ENCODE data around the gene TREM2. TPM values are rescaled to one million over a fixed set of nuclear protein-coding genes. Genes with fewer than 3 reads are reported as not detected.

TREM2 gene
- total RNA-seq, 1 donor from 2014 or later, result 5.2 TPM

GRCh38 chr6:41150671-41151070 is 12.2 kb downstream of the TREM2 start:
- TF ChIP-seq POLR2AphosphoS5 (IDR thresholded peaks at IDR 0.05; ENCODE audit: insufficient read depth in 1 of 2, low read depth in 1 of 2) (no peak), POLR2A (IDR thresholded peaks at IDR 0.05) (no peak), CTCF (IDR thresholded peaks at IDR 0.05) (no peak)
- H3K36me3 ChIP-seq, result no peaks in the 10 kb centered on the region
- intact Hi-C loops (cut with DNase I), result no loop called here
- H3K9me3 ChIP-seq, result no peaks in the 10 kb centered on the region
- H3K4me3 ChIP-seq, result no peak overlapping the region
- no peaks in the 10 kb centered on the region for H3K4me1 ChIP-seq
- H3K27me3 ChIP-seq, result no peaks in the 10 kb centered on the region
- no peak overlapping the region for H3K27ac ChIP-seq
- DNase-seq (ENCODE audit: extremely low spot score in 2 of 2), result no peak

- no peak for TF ChIP-seq CTCF (IDR thresholded peaks at IDR 0.05)
- no peak for TF ChIP-seq POLR2AphosphoS5 (IDR thresholded peaks at IDR 0.05; ENCODE audit: insufficient read depth in 1 of 2, low read depth in 1 of 2)
- TF ChIP-seq POLR2A (IDR thresholded peaks at IDR 0.05), result no peak
- Histone ChIP-seq H3K36me3 (no peaks in the 10 kb centered on the region), H3K27me3 (no peaks in the 10 kb centered on the region), H3K4me1 (no peaks in the 10 kb centered on the region), H3K27ac (no peak overlapping the region), H3K4me3 (no peak overlapping the region), H3K9me3 (no peaks in the 10 kb centered on the region)
- intact Hi-C loops (cut with DNase I), result no loop called here
- DNase-seq (ENCODE audit: extremely low spot score in 2 of 2), result no peak
Observed at GRCh38 chr6:41147917-41148316, 15.0 kb downstream of the TREM2 start.

GRCh38 chr6:41136911-41137310 is 26.0 kb downstream of the TREM2 start:
- no peak overlapping the region for H3K27ac ChIP-seq
- intact Hi-C loops (cut with DNase I), result no loop called here

GRCh38 chr6:41135062-41135832 is 27.7 kb downstream of the TREM2 start:
- Histone ChIP-seq H3K9me3 (no peaks in the 10 kb centered on the region), H3K4me1 (no peaks in the 10 kb centered on the region), H3K27me3 (no peaks in the 10 kb centered on the region), H3K36me3 (peaks cover 0 to 4% of the 10 kb centered on the region in 2 donors), H3K27ac (no peak overlapping the region), H3K4me3 (no peak overlapping the region)
- no peak for DNase-seq (ENCODE audit: extremely low spot score in 2 of 2)
- intact Hi-C loops (cut with DNase I), result no loop called here
- TF ChIP-seq POLR2AphosphoS5 (IDR thresholded peaks at IDR 0.05; ENCODE audit: insufficient read depth in 1 of 2, low read depth in 1 of 2) (no peak), POLR2A (IDR thresholded peaks at IDR 0.05) (no peak), CTCF (IDR thresholded peaks at IDR 0.05) (no peak)

More at GRCh38 chr6:41136911-41137310, 26.0 kb downstream of the TREM2 start:
- TF ChIP-seq POLR2A (IDR thresholded peaks at IDR 0.05) (no peak), POLR2AphosphoS5 (IDR thresholded peaks at IDR 0.05; ENCODE audit: insufficient read depth in 1 of 2, low read depth in 1 of 2) (no peak), CTCF (IDR thresholded peaks at IDR 0.05) (no peak)
- Histone ChIP-seq H3K4me1 (no peaks in the 10 kb centered on the region), H3K4me3 (no peak overlapping the region), H3K9me3 (no peaks in the 10 kb centered on the region), H3K36me3 (peaks cover 0 to 10% of the 10 kb centered on the region in 2 donors), H3K27me3 (no peaks in the 10 kb centered on the region)
- no peak for DNase-seq (ENCODE audit: extremely low spot score in 2 of 2)

- intact Hi-C loops (cut with DNase I), result no loop called here
- Histone ChIP-seq H3K4me1 (no peaks in the 10 kb centered on the region), H3K9me3 (no peaks in the 10 kb centered on the region), H3K4me3 (no peak overlapping the region), H3K36me3 (peaks cover 0 to 4% of the 10 kb centered on the region in 2 donors), H3K27me3 (no peaks in the 10 kb centered on the region), H3K27ac (no peak overlapping the region)
- TF ChIP-seq POLR2A (IDR thresholded peaks at IDR 0.05) (no peak), POLR2AphosphoS5 (IDR thresholded peaks at IDR 0.05; ENCODE audit: insufficient read depth in 1 of 2, low read depth in 1 of 2) (no peak), CTCF (IDR thresholded peaks at IDR 0.05) (no peak)
- DNase-seq (ENCODE audit: extremely low spot score in 2 of 2), result no peak
Observed at GRCh38 chr6:41132254-41132653, 30.7 kb downstream of the TREM2 start.
